ENCODE measurements around the gene RAF1. TPM values are rescaled to one million over a fixed set of nuclear protein-coding genes. Genes with fewer than 3 reads are reported as not detected.

The RAF1 gene
- total and polyA plus RNA-seq, 2 donors (not counting 3 experiments of a cell fraction or from before 2014, with no cell fraction given): 73.8 to 86.2 TPM

DNA sequence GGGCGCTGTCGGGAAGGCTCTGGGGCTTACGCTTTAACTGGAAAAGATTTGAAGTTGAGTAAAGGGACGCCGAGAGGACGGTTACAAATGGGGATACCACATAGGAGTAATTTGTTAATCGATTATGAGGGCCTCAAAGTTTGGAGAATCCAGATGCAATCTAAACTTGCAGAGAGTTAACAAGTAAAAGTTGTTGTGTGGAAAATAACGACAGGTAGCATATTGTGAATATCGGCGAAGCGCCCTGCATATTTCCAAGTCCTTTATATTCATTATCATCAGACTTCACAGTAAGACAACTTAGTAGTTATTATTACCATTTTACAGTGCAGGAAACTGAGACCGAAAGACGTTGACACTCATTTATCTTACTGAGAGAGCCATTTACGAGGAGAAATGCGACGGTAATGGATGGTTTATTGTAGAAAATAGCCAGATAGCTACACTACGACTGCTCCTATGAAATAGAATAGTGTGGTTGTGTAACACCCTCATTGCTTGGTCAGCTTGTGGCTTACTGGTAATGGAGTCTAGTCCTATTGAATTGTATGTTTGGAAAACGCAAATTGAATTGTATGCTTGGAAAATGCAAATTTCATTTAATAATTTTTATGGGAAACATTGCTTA lies 106.3 kb downstream of the RAF1 start:
- dilution Hi-C loops (cut with MboI; ENCODE audit: extremely low pct_ligation_motif_present, low sequenced_read_pairs): no loop called here
- Histone ChIP-seq H3K36me3 (ENCODE audit: control insufficient read depth in 2 of 2, extremely low read depth in 1 of 2, insufficient read depth in 2 of 2, low read length in 2 of 2) (no peaks in the 10 kb centered on the region), H3K4me1 (ENCODE audit: control insufficient read depth, extremely low read depth, insufficient read depth, low read length) (peaks cover 21% of the 10 kb centered on the region), H3K79me2 (ENCODE audit: control insufficient read depth, insufficient read depth, low read length) (peaks cover 53% of the 10 kb centered on the region), H3K4me3 (replicated peaks in 1 of 3; ENCODE audit: insufficient read depth in 1 of 3, low read depth in 1 of 3, low read length in 3 of 3) (peak overlapping the region; percentile 86 to 98 (median 89)), H3K9ac (replicated peaks; ENCODE audit: extremely low read depth, insufficient read depth, low read length) (peak overlapping the region; percentile 79), H3K9me3 (replicated peaks; ENCODE audit: control insufficient read depth, insufficient read depth, low read length) (no peaks in the 10 kb centered on the region), H4K20me1 (replicated peaks; ENCODE audit: control insufficient read depth, extremely low read depth, insufficient read depth, low read length) (peaks cover 4% of the 10 kb centered on the region), H3K27me3 (ENCODE audit: control insufficient read depth in 2 of 2, insufficient read depth in 2 of 2, low read length in 2 of 2) (no peaks in the 10 kb centered on the region), H3K27ac (ENCODE audit: insufficient read depth, low read depth, low read length) (peak overlapping the region; percentile 56), H3K4me2 (ENCODE audit: insufficient read depth, low read length) (peak overlapping the region; percentile 99), H3K9me1 (replicated peaks; ENCODE audit: control insufficient read depth, extremely low read depth, insufficient read depth, low read length) (peaks cover 3% of the 10 kb centered on the region), H2AFZ (ENCODE audit: low read depth, low read length) (peak overlapping the region; percentile 83)
- peak; percentile 54 for DNase-seq (ENCODE audit: low read depth, low spot score)
- POLR2A ChIA-PET: no interaction called here
- TF ChIP-seq FOS (IDR thresholded peaks at IDR 0.05; ENCODE audit: borderline replicate concordance, insufficient read depth, low read length) (no peak), MYC (IDR thresholded peaks at IDR 0.05; ENCODE audit: low read depth, low read length) (no peak), POLR2A (IDR thresholded peaks at IDR 0.05; ENCODE audit: low read depth, low read length) (no peak), JUN (IDR thresholded peaks at IDR 0.05; ENCODE audit: borderline replicate concordance, insufficient read depth, insufficient read length, low read depth) (no peak), POLR2AphosphoS5 (IDR thresholded peaks at IDR 0.05; ENCODE audit: insufficient read depth, low read depth, low read length) (no peak), GATA2 (IDR thresholded peaks at IDR 0.05; ENCODE audit: insufficient read depth, insufficient read length, low read depth, low read length) (no peak), MAX (IDR thresholded peaks at IDR 0.05; ENCODE audit: insufficient read depth, insufficient read length) (no peak), EZH2 (IDR thresholded peaks at IDR 0.05; ENCODE audit: borderline replicate concordance, low read depth, low read length, severe bottlenecking) (no peak)
- TF ChIP-seq, protein P1, sequence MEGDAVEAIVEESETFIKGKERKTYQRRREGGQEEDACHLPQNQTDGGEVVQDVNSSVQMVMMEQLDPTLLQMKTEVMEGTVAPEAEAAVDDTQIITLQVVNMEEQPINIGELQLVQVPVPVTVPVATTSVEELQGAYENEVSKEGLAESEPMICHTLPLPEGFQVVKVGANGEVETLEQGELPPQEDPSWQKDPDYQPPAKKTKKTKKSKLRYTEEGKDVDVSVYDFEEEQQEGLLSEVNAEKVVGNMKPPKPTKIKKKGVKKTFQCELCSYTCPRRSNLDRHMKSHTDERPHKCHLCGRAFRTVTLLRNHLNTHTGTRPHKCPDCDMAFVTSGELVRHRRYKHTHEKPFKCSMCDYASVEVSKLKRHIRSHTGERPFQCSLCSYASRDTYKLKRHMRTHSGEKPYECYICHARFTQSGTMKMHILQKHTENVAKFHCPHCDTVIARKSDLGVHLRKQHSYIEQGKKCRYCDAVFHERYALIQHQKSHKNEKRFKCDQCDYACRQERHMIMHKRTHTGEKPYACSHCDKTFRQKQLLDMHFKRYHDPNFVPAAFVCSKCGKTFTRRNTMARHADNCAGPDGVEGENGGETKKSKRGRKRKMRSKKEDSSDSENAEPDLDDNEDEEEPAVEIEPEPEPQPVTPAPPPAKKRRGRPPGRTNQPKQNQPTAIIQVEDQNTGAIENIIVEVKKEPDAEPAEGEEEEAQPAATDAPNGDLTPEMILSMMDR (IDR thresholded peaks at IDR 0.05; ENCODE audit: extremely low read depth in 1 of 2, insufficient read depth in 1 of 2, low read depth in 1 of 2, low read length in 2 of 2): no peak
- no TSS peak for BruUV-seq (replicated peaks)
- CTCF ChIA-PET: no interaction called here
- intact Hi-C loops (cut with micrococcal nuclease): loop anchor here (1.0 to 5.0 kb wide), 5 partner anchors 9 to 420 kb away; partner anchors contain the start of genes RAF1 and RPL32
- FAIRE-seq: peak; percentile 56

Measured in endothelial cell of umbilical vein (primary cell).